Keratinocyte (primary cell): Measurements from ENCODE around the gene ARHGDIG. TPM values are rescaled to one million over a fixed set of nuclear protein-coding genes. Genes with fewer than 3 reads are reported as not detected.

ENCODE experiments used
- DNase-seq: peaks from one replicate; pipeline ENCODE4 v3.0.0-alpha.2; 2011; ENCODE audit warnings: low read depth, missing footprints, low spot score
- FAIRE-seq: peaks from 2 replicates; lab custom pipeline; 2011; peaks lifted over from hg19 to GRCh38; lab: Jason Lieb, UNC
- H2AFZ ChIP-seq: 2 replicates; pipeline ENCODE4 v1.6.0; 2012; ENCODE audit warnings: low read length, control low read depth, inconsistent platforms; ENCODE audit not compliant: control insufficient read depth
- H3K27ac ChIP-seq: 2 replicates; pipeline ENCODE4 v1.5.1; 2011; ENCODE audit warnings: low read length; ENCODE audit not compliant: control insufficient read depth, insufficient read depth
- H3K27me3 ChIP-seq: 3 replicates; pipeline ENCODE4 v1.6.0; 2011; ENCODE audit warnings: low read length; ENCODE audit not compliant: control insufficient read depth, insufficient read depth; ENCODE audit errors: extremely low read depth
- H3K36me3 ChIP-seq, 2 experiments: 2 replicates in 1 of 2; 3 replicates in 1 of 2; pipeline ENCODE4 v1.5.1; 2011; ENCODE audit warnings: low read length in 2 of 2, mild to moderate bottlenecking in 1 of 2; ENCODE audit not compliant: control insufficient read depth in 2 of 2, insufficient read depth in 2 of 2; ENCODE audit errors: extremely low read depth in 1 of 2
- H3K4me1 ChIP-seq: 3 replicates; pipeline ENCODE4 v1.5.1; 2011; ENCODE audit warnings: low read length; ENCODE audit not compliant: control insufficient read depth, insufficient read depth; ENCODE audit errors: extremely low read depth
- H3K4me2 ChIP-seq: 3 replicates; pipeline ENCODE4 v1.6.0; 2011; ENCODE audit warnings: low read depth, low read length; ENCODE audit not compliant: control insufficient read depth, insufficient read depth; ENCODE audit errors: extremely low read depth
- H3K4me3 ChIP-seq, 3 experiments: fragments of 200-600 bp in 1 of 3; sonication (generic) in 1 of 3; 2 replicates in 2 of 3; 3 replicates in 1 of 3; pipeline ENCODE4 v1.5.1; 2011 to 2016; ENCODE audit warnings: low read length in 3 of 3, mild to moderate bottlenecking in 3 of 3, control low read depth in 2 of 3, inconsistent platforms in 1 of 3, low read depth in 1 of 3, mixed read lengths in 1 of 3, mixed run types in 1 of 3, moderate library complexity in 1 of 3; ENCODE audit not compliant: control insufficient read depth in 2 of 3, insufficient read depth in 2 of 3; ENCODE audit errors: extremely low read depth in 1 of 3
- H3K79me2 ChIP-seq: 2 replicates; pipeline ENCODE4 v1.6.0; 2012; ENCODE audit warnings: low read length; ENCODE audit not compliant: control insufficient read depth, insufficient read depth
- H3K9ac ChIP-seq: 3 replicates; pipeline ENCODE4 v1.6.0; 2011; ENCODE audit warnings: low read length; ENCODE audit not compliant: control insufficient read depth, insufficient read depth; ENCODE audit errors: extremely low read depth
- H3K9me1 ChIP-seq: 3 replicates; pipeline ENCODE4 v1.6.0; 2011; ENCODE audit warnings: low read length; ENCODE audit not compliant: control insufficient read depth, insufficient read depth; ENCODE audit errors: extremely low read depth
- H3K9me3 ChIP-seq: 2 replicates; pipeline ENCODE4 v1.5.1; 2012; ENCODE audit warnings: low read depth, low read length; ENCODE audit not compliant: control insufficient read depth
- H4K20me1 ChIP-seq: 3 replicates; pipeline ENCODE4 v1.6.0; 2011; ENCODE audit warnings: low read length; ENCODE audit not compliant: control insufficient read depth, insufficient read depth; ENCODE audit errors: extremely low read depth
- CTCF ChIP-seq, 3 experiments: IDR thresholded peaks in 1 of 3; conservative IDR thresholded peaks in 1 of 3; optimal IDR thresholded peaks in 1 of 3; 2 replicates in 2 of 3; 3 replicates in 1 of 3; pipeline versions ENCODE3 to v1.5.1; 2011; ENCODE audit warnings: low read length in 3 of 3, mild to moderate bottlenecking in 3 of 3, moderate library complexity in 2 of 3, control low read depth in 1 of 3, inconsistent platforms in 1 of 3; ENCODE audit not compliant: insufficient read depth in 2 of 3; ENCODE audit errors: extremely low read depth in 1 of 3
- EZH2 ChIP-seq: IDR thresholded peaks from one replicate; pipeline ENCODE4 v1.6.1; 2012; ENCODE audit warnings: inconsistent platforms, mild to moderate bottlenecking, low read length, moderate library complexity
- dilution Hi-C: fragments of 300-500 bp; cut with MboI; formaldehyde crosslinking; loops from one replicate; pipeline ENCODE4 v1.7.0; 2020; ENCODE audit warnings: low sequenced_read_pairs; ENCODE audit not compliant: extremely low pct_ligation_motif_present
- polyA plus RNA-seq, 5 experiments: library from polyadenylated mRNA; depleted of rRNA in 3 of 5; stranded (reverse) in 3 of 5; stranded (forward) in 1 of 5; unstranded in 1 of 5; fragments of >200 nt; gene quantifications; 1 replicate in 1 of 5; 2 replicates in 3 of 5; 3 replicates in 1 of 5; pipeline versions ENCODE4 v1.2.1 to v1.2.3, GENCODE V29; 2011 to 2012; ENCODE audit warnings: missing spikeins in 2 of 5, low read depth in 1 of 5, low replicate concordance in 1 of 5

Gene ARHGDIG
- polyA plus RNA-seq, 1 donor (not counting 4 experiments of a cell fraction or from before 2014, with no cell fraction given) = 0.17 TPM

- FAIRE-seq (no peak), DNase-seq (no peak)
- Histone ChIP-seq H3K9ac (no peak overlapping the region), H2AFZ (no peak overlapping the region), H3K9me3 (no peaks in the 10 kb centered on the region), H3K79me2 (no peaks in the 10 kb centered on the region), H3K27ac (no peak overlapping the region), H4K20me1 (no peaks in the 10 kb centered on the region), H3K4me3 (no peak overlapping the region), H3K9me1 (no peaks in the 10 kb centered on the region), H3K36me3 (peaks cover 0 to 10% of the 10 kb centered on the region in 2 experiments), H3K4me2 (no peak overlapping the region), H3K4me1 (no peaks in the 10 kb centered on the region), H3K27me3 (no peaks in the 10 kb centered on the region)
- TF ChIP-seq CTCF (optimal IDR thresholded peaks at IDR 0.05 in 1 of 3, IDR thresholded peaks at IDR 0.05 in 1 of 3, conservative IDR thresholded peaks at IDR 0.05 in 1 of 3; ENCODE audit: extremely low read depth in 1 of 3, insufficient read depth in 2 of 3, low read length in 3 of 3) (no peak), EZH2 (no peak)
- dilution Hi-C loops = no loop called here
Measured at GRCh38 chr16:252366-253337, 27.7 kb upstream of the ARHGDIG start.

- Histone ChIP-seq H3K36me3 (peaks cover 0 to 10% of the 10 kb centered on the region in 2 experiments), H3K27ac (no peak overlapping the region), H3K79me2 (no peaks in the 10 kb centered on the region), H3K9me3 (no peaks in the 10 kb centered on the region), H2AFZ (no peak overlapping the region), H3K4me3 (no peak overlapping the region), H3K9me1 (no peaks in the 10 kb centered on the region), H4K20me1 (no peaks in the 10 kb centered on the region), H3K9ac (no peak overlapping the region), H3K4me1 (no peaks in the 10 kb centered on the region), H3K4me2 (no peak overlapping the region), H3K27me3 (no peaks in the 10 kb centered on the region)
- FAIRE-seq (no peak), DNase-seq (no peak)
- dilution Hi-C loops = no loop called here
- TF ChIP-seq EZH2 (no peak), CTCF (optimal IDR thresholded peaks at IDR 0.05 in 1 of 3, IDR thresholded peaks at IDR 0.05 in 1 of 3, conservative IDR thresholded peaks at IDR 0.05 in 1 of 3; ENCODE audit: extremely low read depth in 1 of 3, insufficient read depth in 2 of 3, low read length in 3 of 3) (no peak)
Measured at GRCh38 chr16:253833-254232, 26.6 kb upstream of the ARHGDIG start.
